ENCODE data around the gene ABCF1. TPM values are rescaled to one million over a fixed set of nuclear protein-coding genes. Genes with fewer than 3 reads are reported as not detected.

The ABCF1 gene
- total RNA-seq, 4 donors from 2014 or later = 39.0 to 60.8 (median 51.4) TPM

- no peak for TF ChIP-seq POLR2A (IDR thresholded peaks at IDR 0.05; ENCODE audit: low read depth)
- TF ChIP-seq POLR2AphosphoS5 (IDR thresholded peaks at IDR 0.05) = no peak
- DNase-seq (ENCODE audit: extremely low spot score) = no peak
- no peak overlapping the region for H3K27ac ChIP-seq (replicated peaks in 1 of 4)
- intact Hi-C loops (cut with DNase I) = no loop called here
- H3K36me3 ChIP-seq = no peaks in the 10 kb centered on the region
- H3K4me3 ChIP-seq = no peak overlapping the region
- 88% methylated on average over 3 of the region's 3 CpGs for WGBS
- peaks cover 0 to 10% (median 9%) of the 10 kb centered on the region in 4 donors for H3K4me1 ChIP-seq
- H3K9me3 ChIP-seq = no peaks in the 10 kb centered on the region
- H3K27me3 ChIP-seq = no peaks in the 10 kb centered on the region
These were observed 33.3 kb upstream of the ABCF1 start for GRCh38 chr6:30537931-30538330.

GRCh38 chr6:30541515-30542403, 29.5 kb upstream of the ABCF1 start:
- WGBS = 13% methylated on average over 23 of the region's 23 CpGs
- peak overlapping the region; percentile 1 to 44 (median 26) for H3K27ac ChIP-seq (replicated peaks in 1 of 4)
- TF ChIP-seq POLR2A (IDR thresholded peaks at IDR 0.05; ENCODE audit: low read depth) (no peak), CTCF (IDR thresholded peaks at IDR 0.05) (peak; percentile 95 to 100 (median 97)), POLR2AphosphoS5 (IDR thresholded peaks at IDR 0.05) (peak; percentile 50 to 68), EP300 (IDR thresholded peaks at IDR 0.05) (no peak)
- DNase-seq (ENCODE audit: extremely low spot score) = peak; percentile 94
- no peaks in the 10 kb centered on the region for H3K27me3 ChIP-seq
- H3K9me3 ChIP-seq = no peaks in the 10 kb centered on the region
- H3K4me3 ChIP-seq = peak overlapping the region; percentile 34 to 52 (median 38)
- intact Hi-C loops (cut with DNase I) = loop anchor here (5.0 kb wide), 1 partner anchor 56 kb away; no protein-coding TSS in a partner anchor
- H3K4me1 ChIP-seq = peaks cover 8 to 21% (median 11%) of the 10 kb centered on the region in 4 donors
- peaks cover 13 to 18% (median 14%) of the 10 kb centered on the region in 4 donors for H3K36me3 ChIP-seq

- DNase-seq (ENCODE audit: extremely low spot score) = no peak
- 26% methylated on average over 4 of the region's 4 CpGs for WGBS
- H3K36me3 ChIP-seq = peaks cover 17 to 24% (median 20%) of the 10 kb centered on the region in 4 donors
- H3K9me3 ChIP-seq = no peaks in the 10 kb centered on the region
- peaks cover 8 to 21% (median 11%) of the 10 kb centered on the region in 4 donors for H3K4me1 ChIP-seq
- no peaks in the 10 kb centered on the region for H3K27me3 ChIP-seq
- TF ChIP-seq CTCF (IDR thresholded peaks at IDR 0.05) (no peak), EP300 (IDR thresholded peaks at IDR 0.05) (no peak), POLR2AphosphoS5 (IDR thresholded peaks at IDR 0.05) (no peak), POLR2A (IDR thresholded peaks at IDR 0.05; ENCODE audit: low read depth) (no peak)
- intact Hi-C loops (cut with DNase I) = loop anchor here (5.0 kb wide), 1 partner anchor 55 kb away; no protein-coding TSS in a partner anchor
- peak overlapping the region in 1 of 4 donors; percentile 36 for H3K4me3 ChIP-seq
- peak overlapping the region in 2 of 4 donors; percentile 1 to 44 for H3K27ac ChIP-seq (replicated peaks in 1 of 4)
These were observed 28.9 kb upstream of the ABCF1 start for GRCh38 chr6:30542404-30542725.

- H3K4me3 ChIP-seq = no peak overlapping the region
- DNase-seq (ENCODE audit: extremely low spot score) = no peak
- 76% methylated on average over 1 of the region's 1 CpG for WGBS
- no peak for TF ChIP-seq EP300 (IDR thresholded peaks at IDR 0.05)
- TF ChIP-seq CTCF (IDR thresholded peaks at IDR 0.05) = no peak
- no peak for TF ChIP-seq POLR2AphosphoS5 (IDR thresholded peaks at IDR 0.05)
- TF ChIP-seq POLR2A (IDR thresholded peaks at IDR 0.05; ENCODE audit: low read depth) = no peak
- peaks cover 17 to 30% (median 25%) of the 10 kb centered on the region in 4 donors for H3K36me3 ChIP-seq
- intact Hi-C loops (cut with DNase I) = loop anchor here (5.0 kb wide), 1 partner anchor 54 kb away; no protein-coding TSS in a partner anchor
- H3K27me3 ChIP-seq = no peaks in the 10 kb centered on the region
- H3K27ac ChIP-seq (replicated peaks in 1 of 4) = peak overlapping the region in 1 of 4 donors; percentile 1
- no peaks in the 10 kb centered on the region for H3K9me3 ChIP-seq
- peaks cover 8 to 21% (median 11%) of the 10 kb centered on the region in 4 donors for H3K4me1 ChIP-seq
These were observed 28.3 kb upstream of the ABCF1 start for GRCh38 chr6:30542915-30543314.

- intact Hi-C loops (cut with DNase I) = loop anchor here (5.0 kb wide), 1 partner anchor 53 kb away; no protein-coding TSS in a partner anchor
- Histone ChIP-seq H3K4me1 (peaks cover 8 to 21% (median 11%) of the 10 kb centered on the region in 4 donors), H3K9me3 (no peaks in the 10 kb centered on the region), H3K27me3 (no peaks in the 10 kb centered on the region), H3K36me3 (peaks cover 17 to 39% (median 34%) of the 10 kb centered on the region in 4 donors), H3K27ac (replicated peaks in 1 of 4) (no peak overlapping the region), H3K4me3 (no peak overlapping the region)
- DNase-seq (ENCODE audit: extremely low spot score) = no peak
- WGBS = 82% methylated on average over 3 of the region's 3 CpGs
- TF ChIP-seq CTCF (IDR thresholded peaks at IDR 0.05) (no peak), EP300 (IDR thresholded peaks at IDR 0.05) (no peak), POLR2A (IDR thresholded peaks at IDR 0.05; ENCODE audit: low read depth) (no peak), POLR2AphosphoS5 (IDR thresholded peaks at IDR 0.05) (no peak)
These were observed 27.4 kb upstream of the ABCF1 start for GRCh38 chr6:30543821-30544220.

All from esophagus muscularis mucosa (tissue), 4 donors.